Erythroblast (primary cell): ENCODE measurements around the gene PRDM11.

ENCODE experiments used
- GATA1 ChIP-seq: IDR thresholded peaks from 2 replicates; pipeline ENCODE4 v1.6.1; 2011; ENCODE audit warnings: low read depth, mild to moderate bottlenecking, control low read depth, low read length, moderate library complexity
- POLR2A ChIP-seq: IDR thresholded peaks from 2 replicates; pipeline ENCODE4 v1.6.1; 2011; ENCODE audit warnings: mild to moderate bottlenecking, low read length

- TF ChIP-seq POLR2A (no peak), GATA1 (no peak)
These were observed 42.2 kb upstream of the PRDM11 start for GRCh38 chr11:45104006-45104789.
